Prostate gland (tissue), 2 donors: ENCODE results near the gene CLRN1.

Experiments used
- POLR2A ChIP-seq: fragments of 450-650 bp; IDR thresholded peaks from one replicate; pipeline ENCODE4 v1.6.1; 2016; ENCODE audit warnings: antibody characterized with exemption, mild to moderate bottlenecking
- POLR2AphosphoS5 ChIP-seq: sonication (generic); formaldehyde crosslinking; IDR thresholded peaks from one replicate; pipeline ENCODE4 v1.6.1; 2017; ENCODE audit warnings: antibody characterized with exemption
- TF ChIP-seq, protein P1 (sequence below), 4 experiments: fragments of 200-600 bp in 2 of 4; fragments of 450-650 bp in 2 of 4; sonication (generic) in 2 of 4; IDR thresholded peaks; 1 replicate in 3 of 4; 2 replicates in 1 of 4; pipeline ENCODE4 v1.5.1; 2016 to 2019; ENCODE audit warnings: antibody characterized with exemption in 4 of 4, mild to moderate bottlenecking in 2 of 4, moderate library complexity in 2 of 4

GRCh38 chr3:150878996-150879575 lies 93.4 kb downstream of the CLRN1 start:
- TF ChIP-seq, protein P1, sequence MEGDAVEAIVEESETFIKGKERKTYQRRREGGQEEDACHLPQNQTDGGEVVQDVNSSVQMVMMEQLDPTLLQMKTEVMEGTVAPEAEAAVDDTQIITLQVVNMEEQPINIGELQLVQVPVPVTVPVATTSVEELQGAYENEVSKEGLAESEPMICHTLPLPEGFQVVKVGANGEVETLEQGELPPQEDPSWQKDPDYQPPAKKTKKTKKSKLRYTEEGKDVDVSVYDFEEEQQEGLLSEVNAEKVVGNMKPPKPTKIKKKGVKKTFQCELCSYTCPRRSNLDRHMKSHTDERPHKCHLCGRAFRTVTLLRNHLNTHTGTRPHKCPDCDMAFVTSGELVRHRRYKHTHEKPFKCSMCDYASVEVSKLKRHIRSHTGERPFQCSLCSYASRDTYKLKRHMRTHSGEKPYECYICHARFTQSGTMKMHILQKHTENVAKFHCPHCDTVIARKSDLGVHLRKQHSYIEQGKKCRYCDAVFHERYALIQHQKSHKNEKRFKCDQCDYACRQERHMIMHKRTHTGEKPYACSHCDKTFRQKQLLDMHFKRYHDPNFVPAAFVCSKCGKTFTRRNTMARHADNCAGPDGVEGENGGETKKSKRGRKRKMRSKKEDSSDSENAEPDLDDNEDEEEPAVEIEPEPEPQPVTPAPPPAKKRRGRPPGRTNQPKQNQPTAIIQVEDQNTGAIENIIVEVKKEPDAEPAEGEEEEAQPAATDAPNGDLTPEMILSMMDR (IDR thresholded peaks at IDR 0.05) = no peak
- no peak for TF ChIP-seq POLR2AphosphoS5
- no peak for TF ChIP-seq POLR2A
